Hepatocyte (in vitro differentiated cells): ENCODE results near the gene IRF3. TPM values are rescaled to one million over a fixed set of nuclear protein-coding genes. Genes with fewer than 3 reads are reported as not detected.
A peak's percentile ranks its signal among the peaks of the same experiment; 100 is the strongest.

Source experiments
- DNase-seq: peaks from one replicate; pipeline ENCODE4 v3.0.0-alpha.2; 2016; ENCODE audit warnings: low spot score
- H2AFZ ChIP-seq: fragments of 200-600 bp; sonication (generic); 2 replicates; pipeline ENCODE4 v1.6.0; 2016; ENCODE audit warnings: antibody characterized with exemption, mild to moderate bottlenecking
- H3K27ac ChIP-seq: fragments of 200-600 bp; sonication (generic); 2 replicates; pipeline ENCODE4 v1.5.1; 2016; ENCODE audit warnings: mild to moderate bottlenecking
- H3K27me3 ChIP-seq: fragments of 200-600 bp; sonication (generic); 2 replicates; pipeline ENCODE4 v1.6.1; 2016
- H3K36me3 ChIP-seq: fragments of 200-600 bp; sonication (generic); replicated peaks from 2 replicates; pipeline ENCODE4 v1.5.1; 2016; ENCODE audit warnings: low read depth; ENCODE audit not compliant: insufficient read depth
- H3K4me1 ChIP-seq: fragments of 200-600 bp; sonication (generic); 2 replicates; pipeline ENCODE4 v1.5.1; 2016; ENCODE audit warnings: mild to moderate bottlenecking, moderate library complexity; ENCODE audit not compliant: insufficient read depth
- H3K4me2 ChIP-seq: fragments of 200-600 bp; sonication (generic); 2 replicates; pipeline ENCODE4 v1.6.0; 2016
- H3K4me3 ChIP-seq: fragments of 200-600 bp; sonication (generic); 2 replicates; pipeline ENCODE4 v1.5.1; 2016; ENCODE audit warnings: mild to moderate bottlenecking
- H3K79me2 ChIP-seq: fragments of 200-600 bp; sonication (generic); 2 replicates; pipeline ENCODE4 v1.6.0; 2017; ENCODE audit warnings: mild to moderate bottlenecking
- H3K9me2 ChIP-seq: fragments of 200-600 bp; sonication (generic); replicated peaks from 2 replicates; pipeline ENCODE4 v1.6.0; 2017; ENCODE audit warnings: mild to moderate bottlenecking; ENCODE audit not compliant: insufficient read depth
- H3K9me3 ChIP-seq: fragments of 200-600 bp; sonication (generic); 2 replicates; pipeline ENCODE4 v1.5.1; 2016; ENCODE audit warnings: low read depth, mild to moderate bottlenecking
- H4K20me1 ChIP-seq: fragments of 200-600 bp; sonication (generic); 2 replicates; pipeline ENCODE4 v1.6.0; 2016; ENCODE audit warnings: mild to moderate bottlenecking; ENCODE audit not compliant: insufficient read depth, poor library complexity, severe bottlenecking
- EZH2 ChIP-seq: fragments of 200-600 bp; sonication (generic); IDR thresholded peaks from 2 replicates; pipeline ENCODE4 v1.6.1; 2016; ENCODE audit warnings: antibody characterized with exemption, mild to moderate bottlenecking, borderline replicate concordance
- EZH2phosphoT487 ChIP-seq: fragments of 200-600 bp; sonication (generic); IDR thresholded peaks from one replicate; pipeline ENCODE4 v1.6.1; 2018; ENCODE audit warnings: antibody characterized with exemption, mild to moderate bottlenecking, low read depth, moderate library complexity; ENCODE audit not compliant: unreplicated experiment, severe bottlenecking
- WGBS: methylation state at CpG from one replicate; pipeline ENCODE4 v1.1.6; 2016; ENCODE audit warnings: low lambda C conversion rate; ENCODE audit errors: missing lambda C conversion rate; 5-methylcytosine and 5-hydroxymethylcytosine counted together
- polyA plus RNA-seq: library from polyadenylated mRNA; unstranded; fragments of >200 nt; fragmentation: Nextera tagmentation; extraction: Ambion mirVana; gene quantifications from 2 replicates; pipeline ENCODE4 v1.2.1, GENCODE V29; 2016
- total RNA-seq: library from RNA; depleted of rRNA; stranded (reverse); fragments of >200 nt; gene quantifications from 2 replicates; pipeline ENCODE4 v1.2.3, GENCODE V29; 2014
- TF ChIP-seq, protein P1 (sequence below): fragments of 200-600 bp; sonication (generic); IDR thresholded peaks from 2 replicates; pipeline ENCODE4 v1.5.1; 2016; ENCODE audit warnings: antibody characterized with exemption, mild to moderate bottlenecking; ENCODE audit not compliant: poor library complexity

The IRF3 gene
- total and polyA plus RNA-seq, 2 experiments from 2014 or later: 38.8 to 55.6 TPM

DNA sequence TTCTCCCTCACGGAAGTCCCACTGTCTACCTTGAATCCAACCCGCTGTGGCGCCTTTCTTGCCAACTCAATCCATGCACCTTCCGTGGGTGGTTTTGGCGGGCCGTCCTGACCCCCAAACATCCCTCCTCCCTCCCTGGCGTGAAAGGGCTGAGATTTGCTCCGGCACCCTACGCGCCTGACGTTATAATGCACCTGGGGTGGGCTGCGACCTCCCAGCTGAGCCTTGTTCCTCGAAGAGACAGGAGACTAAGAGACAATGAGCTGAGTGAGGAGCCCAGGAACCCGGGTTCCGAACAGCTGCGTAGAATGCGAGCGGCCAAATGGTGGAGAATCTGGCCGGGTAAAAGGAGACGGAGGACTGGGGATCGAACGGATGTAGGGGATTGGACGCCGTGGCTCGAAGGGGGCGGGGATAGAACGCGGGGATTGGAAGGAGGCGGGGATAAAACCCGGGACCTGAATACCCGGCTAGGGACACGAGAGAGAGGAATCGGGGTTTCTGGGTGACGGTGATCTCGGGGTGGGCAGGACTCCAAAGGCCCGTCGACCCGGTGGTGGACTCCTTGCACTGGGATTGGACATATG is 25.1 kb upstream of the IRF3 start, which contains the start of gene CPT1C:
TSS of gene CPT1C (plus strand) at position 461 of the 587 bp plus-strand sequence. CDS start 1,137 bp downstream, outside the sequence.
- Histone ChIP-seq H2AFZ (peak within 1 kb of the TSS; percentile 90), H4K20me1 (no peaks in the 10 kb centered on the region), H3K4me2 (peak within 1 kb of the TSS; percentile 97), H3K27me3 (peaks cover 5% of the 10 kb centered on the region), H3K9me2 (no peaks in the 10 kb centered on the region), H3K4me1 (peaks cover 17% of the 10 kb centered on the region), H3K4me3 (peak within 1 kb of the TSS; percentile 63), H3K27ac (peak within 1 kb of the TSS; percentile 61), H3K79me2 (no peaks in the 10 kb centered on the region), H3K36me3 (no peaks in the 10 kb centered on the region), H3K9me3 (no peaks in the 10 kb centered on the region)
- TF ChIP-seq EZH2phosphoT487: no peak
- 4% methylated on average over 28 of the region's 38 CpGs for WGBS
- DNase-seq: peak; percentile 82

DNA sequence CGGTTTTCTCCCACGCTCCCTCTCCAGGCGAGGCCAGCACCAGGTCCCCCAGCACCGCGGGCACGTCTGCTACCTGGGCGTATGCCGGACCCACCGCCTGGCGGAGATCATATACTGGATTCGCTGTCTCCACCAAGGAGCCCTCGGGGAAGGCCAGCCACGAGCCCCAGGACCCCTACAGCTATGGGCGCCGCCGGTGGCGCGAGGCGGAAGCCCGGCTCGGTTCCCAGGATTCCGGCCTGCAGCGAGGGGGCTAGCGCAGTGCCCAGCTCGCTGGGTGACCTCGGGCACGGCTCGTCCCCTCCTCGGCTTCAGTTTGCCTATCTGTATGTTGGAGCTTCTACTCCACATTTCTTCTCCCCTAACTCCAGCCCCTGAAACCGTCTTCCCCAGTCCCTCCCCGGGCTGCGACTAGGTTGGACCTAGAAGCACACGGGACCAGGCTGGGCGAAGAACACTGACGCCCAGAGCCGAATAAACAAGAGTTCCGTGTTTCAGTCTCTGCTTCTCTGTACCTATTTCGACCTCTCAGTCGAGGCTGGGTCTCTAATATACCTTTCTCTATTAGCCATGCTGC is 24.5 kb upstream of the IRF3 start:
- WGBS: 32% methylated on average over 39 of the region's 39 CpGs
- Histone ChIP-seq H3K4me3 (peak overlapping the region; percentile 63), H2AFZ (peak overlapping the region; percentile 90), H4K20me1 (no peaks in the 10 kb centered on the region), H3K36me3 (peaks cover 1% of the 10 kb centered on the region), H3K9me2 (no peaks in the 10 kb centered on the region), H3K27ac (peak overlapping the region; percentile 61), H3K9me3 (no peaks in the 10 kb centered on the region), H3K4me2 (peak overlapping the region; percentile 97), H3K4me1 (peaks cover 17% of the 10 kb centered on the region), H3K27me3 (peaks cover 5% of the 10 kb centered on the region), H3K79me2 (no peaks in the 10 kb centered on the region)
- DNase-seq: peak; percentile 20
- no peak for TF ChIP-seq EZH2
- TF ChIP-seq, protein P1, sequence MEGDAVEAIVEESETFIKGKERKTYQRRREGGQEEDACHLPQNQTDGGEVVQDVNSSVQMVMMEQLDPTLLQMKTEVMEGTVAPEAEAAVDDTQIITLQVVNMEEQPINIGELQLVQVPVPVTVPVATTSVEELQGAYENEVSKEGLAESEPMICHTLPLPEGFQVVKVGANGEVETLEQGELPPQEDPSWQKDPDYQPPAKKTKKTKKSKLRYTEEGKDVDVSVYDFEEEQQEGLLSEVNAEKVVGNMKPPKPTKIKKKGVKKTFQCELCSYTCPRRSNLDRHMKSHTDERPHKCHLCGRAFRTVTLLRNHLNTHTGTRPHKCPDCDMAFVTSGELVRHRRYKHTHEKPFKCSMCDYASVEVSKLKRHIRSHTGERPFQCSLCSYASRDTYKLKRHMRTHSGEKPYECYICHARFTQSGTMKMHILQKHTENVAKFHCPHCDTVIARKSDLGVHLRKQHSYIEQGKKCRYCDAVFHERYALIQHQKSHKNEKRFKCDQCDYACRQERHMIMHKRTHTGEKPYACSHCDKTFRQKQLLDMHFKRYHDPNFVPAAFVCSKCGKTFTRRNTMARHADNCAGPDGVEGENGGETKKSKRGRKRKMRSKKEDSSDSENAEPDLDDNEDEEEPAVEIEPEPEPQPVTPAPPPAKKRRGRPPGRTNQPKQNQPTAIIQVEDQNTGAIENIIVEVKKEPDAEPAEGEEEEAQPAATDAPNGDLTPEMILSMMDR: no peak
- no peak for TF ChIP-seq EZH2phosphoT487

DNA sequence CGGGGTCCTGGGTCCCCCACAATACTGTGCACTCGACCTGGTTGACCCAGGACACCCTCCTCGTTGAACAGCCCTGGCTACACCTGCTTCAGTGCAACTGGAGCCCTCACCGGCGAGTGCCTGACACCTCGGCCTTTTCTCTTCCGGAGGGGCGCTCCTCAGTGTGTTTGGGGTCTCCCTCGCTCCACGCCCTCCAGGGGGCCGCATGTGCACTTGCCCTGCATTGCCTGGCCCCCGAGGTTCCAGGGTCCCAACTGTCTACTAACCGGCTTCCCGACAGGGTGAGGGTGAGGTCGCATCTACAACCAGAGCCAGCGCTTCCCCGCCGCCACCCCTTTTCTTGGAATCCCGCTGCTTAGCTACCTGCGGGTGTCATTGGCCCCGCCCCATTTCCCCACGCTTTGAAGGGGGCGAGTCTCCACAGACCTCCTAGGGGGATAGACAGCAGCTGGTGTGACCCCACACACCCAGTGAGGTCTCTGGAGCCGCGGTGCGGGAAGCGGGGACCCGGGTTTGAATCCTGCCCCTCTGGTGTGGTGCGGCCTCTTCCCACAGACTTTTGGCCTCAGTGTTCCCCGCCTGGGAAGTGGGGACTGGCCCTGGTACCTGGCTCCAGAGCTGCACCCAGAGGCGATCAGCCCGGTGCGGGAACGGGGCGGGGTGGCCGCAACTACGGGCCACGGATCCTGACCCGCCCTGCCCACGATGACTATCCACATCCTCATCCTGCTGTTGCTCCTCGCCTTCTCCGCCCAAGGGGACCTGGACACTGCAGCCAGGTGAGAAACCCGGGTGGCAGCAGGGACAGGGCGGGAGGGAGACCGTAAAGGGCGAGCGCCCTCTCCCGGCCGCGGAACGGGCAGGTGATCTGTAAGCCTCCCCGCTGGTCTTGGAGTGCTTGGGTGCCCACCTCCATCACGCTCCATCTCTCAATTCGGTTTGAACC is 23.7 kb upstream of the IRF3 start, which contains the start of gene ADM5:
TSS of gene ADM5 (plus strand) at position 462 of the 946 bp plus-strand sequence. CDS start at position 706, 244 bp downstream.
- Histone ChIP-seq H3K4me3 (peak within 1 kb of the TSS; percentile 63), H2AFZ (peak within 1 kb of the TSS; percentile 90), H3K36me3 (peaks cover 3% of the 10 kb centered on the region), H3K27ac (peak within 1 kb of the TSS; percentile 61), H4K20me1 (no peaks in the 10 kb centered on the region), H3K4me1 (peaks cover 17% of the 10 kb centered on the region), H3K27me3 (peaks cover 5% of the 10 kb centered on the region), H3K9me3 (no peaks in the 10 kb centered on the region), H3K9me2 (no peaks in the 10 kb centered on the region), H3K4me2 (peak within 1 kb of the TSS; percentile 97), H3K79me2 (no peaks in the 10 kb centered on the region)
- 62% methylated on average over 53 of the region's 54 CpGs for WGBS
- TF ChIP-seq EZH2 (no peak), EZH2phosphoT487 (no peak)
- TF ChIP-seq, protein P1: peak; percentile 59
- DNase-seq: peak; percentile 72
